ENCODE data around the gene HOXA4. TPM values are rescaled to one million over a fixed set of nuclear protein-coding genes. Genes with fewer than 3 reads are reported as not detected.
A peak's percentile ranks its signal among the peaks of the same experiment; 100 is the strongest.

Gene HOXA4
- total RNA-seq, 2 experiments from 2014 or later, result not detected

- Histone ChIP-seq H3K27me3 (ENCODE audit: control insufficient read depth in 1 of 2, insufficient read depth in 2 of 2, low read length in 2 of 2) (peaks cover 83 to 96% of the 10 kb centered on the region in 2 experiments), H3K4me1 (ENCODE audit: insufficient read depth, low read length) (peaks cover 60% of the 10 kb centered on the region), H3K9me3 (ENCODE audit: control insufficient read depth in 1 of 2, insufficient read depth in 1 of 2, low read length in 2 of 2) (peaks cover 0 to 65% of the 10 kb centered on the region in 2 experiments), H3K27ac (ENCODE audit: low read depth in 1 of 2, low read length in 2 of 2) (no peak overlapping the region), H3K4me3 (ENCODE audit: low read length) (no peak overlapping the region), H3K36me3 (ENCODE audit: insufficient read depth, low read length) (no peaks in the 10 kb centered on the region)
- peaks cover 4% of the 10 kb centered on the region for H3K36me3 Mint-ChIP-seq (ENCODE audit: low read depth)
- no peaks in the 10 kb centered on the region for H3K9me3 Mint-ChIP-seq
- ChIA-PET CTCF (interaction anchor here (1.3 to 2.5 kb wide), 3 partner anchors 14 to 797 kb away, joined by 4 to 9 read pairs (median 6); no protein-coding TSS in a partner anchor), POLR2A (interaction anchor here (0.7 to 1.3 kb wide), 4 partner anchors 8 to 24 kb away, joined by 3 read pairs; partner anchors contain the start of gene HOXA6)
- peaks cover 92% of the 10 kb centered on the region for H3K27me3 Mint-ChIP-seq
- DNase-seq, result peak in 1 of 14 experiments; percentile 25
- intact Hi-C loops (cut with DNase I, micrococcal nuclease), result loop anchor here (2.0 to 10.0 kb wide), 5 partner anchors 871 to 1305 kb away; partner anchors contain the start of gene SNX10 (in 1 of the 2)
- peak overlapping the region; percentile 51 for H3K4me3 Mint-ChIP-seq
- ATAC-seq (ENCODE audit: poor library complexity), result no peak
- peak overlapping the region; percentile 77 for H3K27ac Mint-ChIP-seq
- H3K4me1 Mint-ChIP-seq (ENCODE audit: low read depth), result peaks cover 43% of the 10 kb centered on the region
- TF ChIP-seq, protein P1, sequence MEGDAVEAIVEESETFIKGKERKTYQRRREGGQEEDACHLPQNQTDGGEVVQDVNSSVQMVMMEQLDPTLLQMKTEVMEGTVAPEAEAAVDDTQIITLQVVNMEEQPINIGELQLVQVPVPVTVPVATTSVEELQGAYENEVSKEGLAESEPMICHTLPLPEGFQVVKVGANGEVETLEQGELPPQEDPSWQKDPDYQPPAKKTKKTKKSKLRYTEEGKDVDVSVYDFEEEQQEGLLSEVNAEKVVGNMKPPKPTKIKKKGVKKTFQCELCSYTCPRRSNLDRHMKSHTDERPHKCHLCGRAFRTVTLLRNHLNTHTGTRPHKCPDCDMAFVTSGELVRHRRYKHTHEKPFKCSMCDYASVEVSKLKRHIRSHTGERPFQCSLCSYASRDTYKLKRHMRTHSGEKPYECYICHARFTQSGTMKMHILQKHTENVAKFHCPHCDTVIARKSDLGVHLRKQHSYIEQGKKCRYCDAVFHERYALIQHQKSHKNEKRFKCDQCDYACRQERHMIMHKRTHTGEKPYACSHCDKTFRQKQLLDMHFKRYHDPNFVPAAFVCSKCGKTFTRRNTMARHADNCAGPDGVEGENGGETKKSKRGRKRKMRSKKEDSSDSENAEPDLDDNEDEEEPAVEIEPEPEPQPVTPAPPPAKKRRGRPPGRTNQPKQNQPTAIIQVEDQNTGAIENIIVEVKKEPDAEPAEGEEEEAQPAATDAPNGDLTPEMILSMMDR (IDR thresholded peaks at IDR 0.05), result no peak
Measured at GRCh38 chr7:27165996-27166530, 35.5 kb upstream of the HOXA4 start.

DNA sequence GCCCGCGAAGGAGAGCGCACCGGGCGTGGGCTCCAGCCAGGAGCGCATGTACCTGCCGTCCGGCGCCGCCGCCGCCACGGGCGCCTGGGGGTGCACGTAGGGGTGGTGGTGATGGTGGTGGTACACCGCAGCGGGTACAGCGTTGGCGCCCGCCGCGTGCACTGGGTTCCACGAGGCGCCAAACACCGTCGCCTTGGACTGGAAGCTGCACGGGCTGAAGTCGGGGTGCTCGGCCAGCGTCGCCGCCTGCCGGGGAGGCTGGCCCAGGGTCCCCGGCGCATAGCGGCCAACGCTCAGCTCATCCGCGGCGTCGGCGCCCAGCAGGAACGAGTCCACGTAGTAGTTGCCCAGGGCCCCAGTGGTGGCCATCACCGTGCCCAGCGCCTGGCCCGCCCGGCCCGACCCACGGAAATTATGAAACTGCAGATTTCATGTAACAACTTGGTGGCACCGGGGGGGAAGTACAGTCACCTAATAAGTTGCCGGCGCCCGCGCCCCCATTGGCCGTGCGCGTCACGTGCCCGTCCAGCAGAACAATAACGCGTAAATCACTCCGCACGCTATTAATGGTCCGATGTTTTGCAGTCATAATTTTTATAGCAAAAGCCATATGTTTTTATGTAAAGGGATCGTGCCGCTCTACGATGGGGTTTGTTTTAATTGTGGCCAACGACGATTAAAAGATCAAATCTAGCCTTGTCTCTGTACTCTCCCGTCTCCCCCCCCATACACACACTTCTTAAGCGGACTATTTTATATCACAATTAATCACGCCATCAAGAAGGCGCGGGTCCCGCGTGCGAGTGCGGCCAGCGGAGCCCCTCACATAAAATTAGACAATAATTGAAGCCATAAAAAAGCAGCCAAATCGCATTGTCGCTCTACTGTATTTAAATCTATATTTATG, 34.8 kb upstream of the HOXA4 start, which contains the start of gene HOXA9:
Gene HOXA9, minus strand, starts transcription at position 449 of the 907 bp plus-strand sequence. Its CDS starts 80 bp downstream, at position 369.
- H3K27ac ChIP-seq (ENCODE audit: low read depth in 1 of 2, low read length in 2 of 2), result no peak within 1 kb of the TSS
- Mint-ChIP-seq H3K27ac (peak within 1 kb of the TSS; percentile 77), H3K36me3 (ENCODE audit: low read depth) (peaks cover 4% of the 10 kb centered on the region), H3K4me1 (ENCODE audit: low read depth) (peaks cover 42% of the 10 kb centered on the region), H3K4me3 (peak within 1 kb of the TSS; percentile 56), H3K9me3 (no peaks in the 10 kb centered on the region), H3K27me3 (peaks cover 89% of the 10 kb centered on the region)
- no peaks in the 10 kb centered on the region for H3K36me3 ChIP-seq (ENCODE audit: insufficient read depth, low read length)
- CTCF ChIA-PET, result interaction anchor here (1.3 to 2.5 kb wide), 3 partner anchors 14 to 796 kb away, joined by 4 to 9 read pairs (median 6); no protein-coding TSS in a partner anchor
- POLR2A ChIA-PET, result interaction anchor here (0.7 to 1.3 kb wide), 3 partner anchors 9 to 25 kb away, joined by 3 read pairs; no protein-coding TSS in a partner anchor
- TF ChIP-seq, protein P1 (IDR thresholded peaks at IDR 0.05), result no peak
- no peak within 1 kb of the TSS for H3K4me3 ChIP-seq (ENCODE audit: low read length)
- H3K9me3 ChIP-seq (ENCODE audit: control insufficient read depth in 1 of 2, insufficient read depth in 1 of 2, low read length in 2 of 2), result peaks cover 0 to 68% of the 10 kb centered on the region in 2 experiments
- DNase-seq (peak in 3 of 14 experiments; percentile 38 to 68 (median 67)), ATAC-seq (ENCODE audit: poor library complexity) (no peak)
- peaks cover 67% of the 10 kb centered on the region for H3K4me1 ChIP-seq (ENCODE audit: insufficient read depth, low read length)
- peaks cover 83 to 95% of the 10 kb centered on the region in 2 experiments for H3K27me3 ChIP-seq (ENCODE audit: control insufficient read depth in 1 of 2, insufficient read depth in 2 of 2, low read length in 2 of 2)
- intact Hi-C loops (cut with DNase I, micrococcal nuclease), result loop anchor here (10.0 kb wide), 4 partner anchors 871 to 1081 kb away; partner anchors contain the start of gene SNX10 (in 1 of the 2)

Measured in CD4-positive, alpha-beta T cell (primary cell).